Measurements from ENCODE around the gene RNF113B. TPM values are rescaled to one million over a fixed set of nuclear protein-coding genes. Genes with fewer than 3 reads are reported as not detected.

RNF113B gene
- total and polyA plus RNA-seq, 2 of the 13 experiments (the other 11 are each of a cell fraction or from before 2014, with no cell fraction given), result not detected

GRCh38 chr13:98173431-98174152 lies 3.5 kb downstream of the RNF113B start (continued):
- TF ChIP-seq ZNF18 (CRISPR knock-in tag; IDR thresholded peaks at IDR 0.05; ENCODE audit: insufficient replicate concordance), result peak; percentile 78
- no peak for TF ChIP-seq ZNF280D (CRISPR knock-in tag; IDR thresholded peaks at IDR 0.05)
- peak; percentile 72 for TF ChIP-seq HDAC1 (CRISPR knock-in tag; IDR thresholded peaks at IDR 0.05)
- TF ChIP-seq ZNF574 (CRISPR knock-in tag; IDR thresholded peaks at IDR 0.05), result no peak
- TF ChIP-seq E2F1 (CRISPR knock-in tag; IDR thresholded peaks at IDR 0.05), result no peak
- TF ChIP-seq ZNF614 (CRISPR knock-in tag; IDR thresholded peaks at IDR 0.05; ENCODE audit: borderline replicate concordance), result peak; percentile 13; the same call in 1 of the 2 replicates
- TF ChIP-seq NKX3-1 (CRISPR knock-in tag; IDR thresholded peaks at IDR 0.05), result no peak
- TF ChIP-seq RAD21 (CRISPR knock-in tag; IDR thresholded peaks at IDR 0.05), result no peak
- peak; percentile 86 for TF ChIP-seq ARID3A (IDR thresholded peaks at IDR 0.05; ENCODE audit: low read depth, low read length)
- peak; percentile 72; the same call in 1 of the 2 replicates for TF ChIP-seq SNAPC2 (CRISPR knock-in tag; IDR thresholded peaks at IDR 0.05)
- TF ChIP-seq ATF7-NPFF (CRISPR knock-in tag; IDR thresholded peaks at IDR 0.05; ENCODE audit: low read depth), result no peak
- no peak for TF ChIP-seq RFXANK (CRISPR knock-in tag; IDR thresholded peaks at IDR 0.05)
- no peak for TF ChIP-seq HNRNPH1 (optimal IDR thresholded peaks at IDR 0.05; ENCODE audit: low read depth, low read length)
- peak; percentile 91 for TF ChIP-seq ARID5B (CRISPR knock-in tag; IDR thresholded peaks at IDR 0.05)
